SK-MEL-5 (cell line): Measurements from ENCODE around the gene ADAMTS20. TPM values are rescaled to one million over a fixed set of nuclear protein-coding genes. Genes with fewer than 3 reads are reported as not detected.
"Not testable (repeated sequence)": the region's sequence is repeated elsewhere in the genome, so short reads cannot be mapped to it uniquely, and the experiment has no call there.

Experiments used
- DNase-seq: peaks from one replicate; pipeline ENCODE4 v3.0.0-alpha.2; 2016; ENCODE audit warnings: low read depth, low spot score
- in situ Hi-C: cut with HindIII; loops from 2 replicates; pipeline ENCODE4 v1.10.0; 2016; ENCODE audit warnings: low sequenced_read_pairs, high pct_unique_total_duplicates, low pct_unique_long_range_greater_than_20kb
- polyA plus RNA-seq, 2 experiments: library from polyadenylated mRNA; depleted of rRNA; stranded (reverse); fragments of >200 nt; gene quantifications; 2 replicates each; pipeline ENCODE4 v1.2.3, GENCODE V29; 2015
- total RNA-seq: library from RNA; depleted of rRNA; stranded (reverse); fragments of >200 nt; shearing (Covaris generic); gene quantifications from 2 replicates; pipeline ENCODE4 v1.2.3, GENCODE V29; 2014; rRNA removed

ADAMTS20 gene
- total RNA-seq = 0.18 and 0.24 TPM in 2 replicates
- 0.11 and 0.22 TPM in 2 replicates for polyA plus RNA-seq (2015; cell fraction: cytosol; rRNA removed)
- 1.6 and 2.0 TPM in 2 replicates for polyA plus RNA-seq (2015; cell fraction: nucleus; rRNA removed)

- no peak for DNase-seq
- in situ Hi-C loops = no loop called here
Observed at GRCh38 chr12:43551971-43552559, at the start of gene ADAMTS20. TSS of gene ADAMTS20 (minus strand) at chr12:43552203. CDS start at chr12:43551921, 282 bp downstream.

GRCh38 chr12:43599708-43600107 lies 47.7 kb upstream of the ADAMTS20 start:
- in situ Hi-C loops = no loop called here
- DNase-seq = no peak

- no peak for DNase-seq
- in situ Hi-C loops = no loop called here
Observed at GRCh38 chr12:43599066-43599465, 47.1 kb upstream of the ADAMTS20 start.

GRCh38 chr12:43590307-43590706 lies 38.3 kb upstream of the ADAMTS20 start:
- in situ Hi-C loops = no loop called here
- no peak for DNase-seq

GRCh38 chr12:43586646-43587245 lies 34.7 kb upstream of the ADAMTS20 start:
- in situ Hi-C loops = no loop called here
- no peak for DNase-seq

- in situ Hi-C loops = no loop called here
Observed at GRCh38 chr12:43585676-43586075, 33.7 kb upstream of the ADAMTS20 start.

GRCh38 chr12:43580601-43581000 lies 28.6 kb upstream of the ADAMTS20 start:
- no peak for DNase-seq
- in situ Hi-C loops = no loop called here

More at GRCh38 chr12:43585676-43586075, 33.7 kb upstream of the ADAMTS20 start:
- no peak for DNase-seq

GRCh38 chr12:43579206-43579605 lies 27.2 kb upstream of the ADAMTS20 start:
- DNase-seq = no peak
- in situ Hi-C loops = no loop called here

- in situ Hi-C loops = no loop called here
- no peak for DNase-seq
Observed at GRCh38 chr12:43578782-43579181, 26.8 kb upstream of the ADAMTS20 start.

- in situ Hi-C loops = no loop called here
- no peak for DNase-seq
Observed at GRCh38 chr12:43577381-43577780, 25.4 kb upstream of the ADAMTS20 start.

- no peak for DNase-seq
- in situ Hi-C loops = no loop called here
Observed at GRCh38 chr12:43576162-43576561, 24.2 kb upstream of the ADAMTS20 start.

- no peak for DNase-seq
- in situ Hi-C loops = no loop called here
Observed at GRCh38 chr12:43571885-43572284, 19.9 kb upstream of the ADAMTS20 start.

- DNase-seq = no peak
- in situ Hi-C loops = no loop called here
Observed at GRCh38 chr12:43556057-43556456, 4.1 kb upstream of the ADAMTS20 start.

GRCh38 chr12:43551279-43551970 lies 578 bp downstream of the ADAMTS20 start:
- in situ Hi-C loops = no loop called here
- no peak for DNase-seq

- DNase-seq = no peak
- in situ Hi-C loops = no loop called here
Observed at GRCh38 chr12:43550831-43551271, 1.2 kb downstream of the ADAMTS20 start.

- no peak for DNase-seq
- in situ Hi-C loops = no loop called here
Observed at GRCh38 chr12:43544703-43545102, 7.3 kb downstream of the ADAMTS20 start.

GRCh38 chr12:43540470-43540869 lies 11.5 kb downstream of the ADAMTS20 start:
- no peak for DNase-seq
- in situ Hi-C loops = no loop called here

- in situ Hi-C loops, DNase-seq: not testable (repeated sequence)
Observed at GRCh38 chr12:43537675-43538074, 14.3 kb downstream of the ADAMTS20 start.

GRCh38 chr12:43516045-43516444 lies 36.0 kb downstream of the ADAMTS20 start:
- DNase-seq = no peak
- in situ Hi-C loops = no loop called here
